Thyroid gland (tissue), 4 donors: ENCODE data around the gene MYOD1.

Experiments
- POLR2A ChIP-seq, 2 donors: fragments of 450-650 bp; IDR thresholded peaks; one replicate each; pipeline ENCODE4 v1.6.1; 2017; ENCODE audit warnings: antibody characterized with exemption in 2 of 2, mild to moderate bottlenecking in 2 of 2, moderate library complexity in 1 of 2
- TF ChIP-seq, protein P1 (sequence below), 6 experiments: fragments of 200-600 bp in 3 of 6; fragments of 450-650 bp in 3 of 6; sonication (generic) in 3 of 6; IDR thresholded peaks; one replicate each; pipeline ENCODE4 v1.5.1; 2016 to 2019; ENCODE audit warnings: antibody characterized with exemption in 6 of 6, mild to moderate bottlenecking in 2 of 6, inconsistent platforms in 1 of 6, moderate library complexity in 1 of 6

DNA sequence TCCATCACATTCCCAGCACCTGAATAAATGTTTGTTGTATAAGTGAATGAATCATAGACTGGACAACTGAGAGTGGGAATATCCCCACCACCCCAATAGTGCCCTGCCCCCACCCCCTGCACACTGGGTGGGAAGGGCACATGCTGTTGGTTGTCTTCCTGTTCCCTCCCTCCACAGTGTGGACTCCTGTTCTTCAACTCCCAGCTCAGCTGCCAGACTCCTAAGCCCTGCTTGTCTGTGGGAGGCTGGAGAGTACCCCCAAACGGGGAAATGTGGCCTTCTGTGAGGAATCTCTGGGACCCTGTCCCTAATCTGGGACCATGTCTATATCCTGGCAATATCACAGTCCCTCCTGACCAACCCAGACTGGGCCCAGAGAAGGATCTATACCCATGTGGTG, 5.5 kb upstream of the MYOD1 start:
- TF ChIP-seq, protein P1, sequence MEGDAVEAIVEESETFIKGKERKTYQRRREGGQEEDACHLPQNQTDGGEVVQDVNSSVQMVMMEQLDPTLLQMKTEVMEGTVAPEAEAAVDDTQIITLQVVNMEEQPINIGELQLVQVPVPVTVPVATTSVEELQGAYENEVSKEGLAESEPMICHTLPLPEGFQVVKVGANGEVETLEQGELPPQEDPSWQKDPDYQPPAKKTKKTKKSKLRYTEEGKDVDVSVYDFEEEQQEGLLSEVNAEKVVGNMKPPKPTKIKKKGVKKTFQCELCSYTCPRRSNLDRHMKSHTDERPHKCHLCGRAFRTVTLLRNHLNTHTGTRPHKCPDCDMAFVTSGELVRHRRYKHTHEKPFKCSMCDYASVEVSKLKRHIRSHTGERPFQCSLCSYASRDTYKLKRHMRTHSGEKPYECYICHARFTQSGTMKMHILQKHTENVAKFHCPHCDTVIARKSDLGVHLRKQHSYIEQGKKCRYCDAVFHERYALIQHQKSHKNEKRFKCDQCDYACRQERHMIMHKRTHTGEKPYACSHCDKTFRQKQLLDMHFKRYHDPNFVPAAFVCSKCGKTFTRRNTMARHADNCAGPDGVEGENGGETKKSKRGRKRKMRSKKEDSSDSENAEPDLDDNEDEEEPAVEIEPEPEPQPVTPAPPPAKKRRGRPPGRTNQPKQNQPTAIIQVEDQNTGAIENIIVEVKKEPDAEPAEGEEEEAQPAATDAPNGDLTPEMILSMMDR (IDR thresholded peaks at IDR 0.05): no peak
- TF ChIP-seq POLR2A (IDR thresholded peaks at IDR 0.05): no peak
